Ovary (tissue), 3 donors: ENCODE data around the gene RNF215.

ENCODE experiments used
- CTCF ChIP-seq, 3 donors: fragments of 450-650 bp in 2 of 3; fragments of 200-600 bp in 1 of 3; IDR thresholded peaks; one replicate each; pipeline versions ENCODE4 v1.5.1 to v1.8.0; 2016 to 2022; ENCODE audit warnings: antibody characterized with exemption in 3 of 3, mild to moderate bottlenecking in 1 of 3
- POLR2A ChIP-seq: fragments of 450-650 bp; IDR thresholded peaks from one replicate; pipeline ENCODE4 v1.6.1; 2017; ENCODE audit warnings: antibody characterized with exemption, mild to moderate bottlenecking, moderate library complexity
- donor health status: DM: no; HTN: no; CAD: no.

GRCh38 chr22:30413001-30413400 lies 25.8 kb upstream of the RNF215 start:
- TF ChIP-seq CTCF (IDR thresholded peaks at IDR 0.05) = no peak
- TF ChIP-seq POLR2A = no peak
